ENCODE results near the gene PLA2G4B. TPM values are rescaled to one million over a fixed set of nuclear protein-coding genes. Genes with fewer than 3 reads are reported as not detected.

PLA2G4B gene
- total and polyA plus RNA-seq, 2 donors (not counting 1 experiment from before 2014, with no cell fraction given), result 22.6 to 33.2 TPM

- H3K4me2 ChIP-seq (replicated peaks; ENCODE audit: low read depth, low read length, poor library complexity, severe bottlenecking), result peak overlapping the region; percentile 57
- no peaks in the 10 kb centered on the region for H3K9me3 Mint-ChIP-seq (ENCODE audit: insufficient read depth)
- H3K79me2 ChIP-seq (ENCODE audit: control insufficient read depth, insufficient read depth, low read length), result no peaks in the 10 kb centered on the region
- no peak overlapping the region for H3K9ac ChIP-seq (ENCODE audit: low read length)
- intact Hi-C loops (cut with micrococcal nuclease), result no loop called here
- TF ChIP-seq CTCF (IDR thresholded peaks at IDR 0.05) (no peak), EZH2 (IDR thresholded peaks at IDR 0.05; ENCODE audit: borderline replicate concordance, insufficient read depth, low read depth, low read length, poor library complexity, severe bottlenecking) (no peak)
- no peak overlapping the region for H3K27ac ChIP-seq (ENCODE audit: low read length in 2 of 2)
- H3K4me1 Mint-ChIP-seq, result peaks cover 24% of the 10 kb centered on the region
- no peaks in the 10 kb centered on the region for H3K36me3 ChIP-seq (replicated peaks in 1 of 2; ENCODE audit: control extremely low read depth in 1 of 2, control insufficient read depth in 1 of 2, extremely low read depth in 1 of 2, insufficient read depth in 2 of 2, low read length in 1 of 2)
- no peak overlapping the region for H3K4me3 ChIP-seq (ENCODE audit: control extremely low read depth in 1 of 5, extremely low read depth in 1 of 5, insufficient read depth in 1 of 5, low read depth in 2 of 5, low read length in 4 of 5)
- no peak overlapping the region for H2AFZ ChIP-seq (ENCODE audit: insufficient read depth, low read depth, low read length, poor library complexity, severe bottlenecking)
- ChIA-PET CTCF (no interaction called here), POLR2A (interaction anchor here (0.7 kb wide), 1 partner anchor 21 kb away, joined by 3 read pairs; no protein-coding TSS in a partner anchor)
- peak overlapping the region; percentile 49 for H3K4me3 Mint-ChIP-seq
- peaks cover 0 to 29% (median 3%) of the 10 kb centered on the region in 4 experiments for H3K27me3 ChIP-seq (replicated peaks in 1 of 4; ENCODE audit: control extremely low read depth in 1 of 4, control insufficient read depth in 3 of 4, insufficient read depth in 4 of 4, low read length in 3 of 4)
- DNase-seq (peak; percentile 36), ATAC-seq (ENCODE audit: low read depth) (peak; percentile 31)
- 73% methylated on average over 10 of the region's 14 CpGs for WGBS (ENCODE audit: insufficient coverage)
- H3K27me3 Mint-ChIP-seq, result peaks cover 20% of the 10 kb centered on the region
- H3K9me3 ChIP-seq (ENCODE audit: control extremely low read depth in 1 of 3, control insufficient read depth in 2 of 3, insufficient read depth in 1 of 3, low read length in 2 of 3), result peaks cover 0 to 4% (median 0%) of the 10 kb centered on the region in 3 donors
- H3K4me1 ChIP-seq (ENCODE audit: control insufficient read depth in 2 of 2, insufficient read depth in 2 of 2, low read length in 2 of 2), result peaks cover 18 to 21% of the 10 kb centered on the region in 2 donors
- H4K20me1 ChIP-seq (ENCODE audit: control insufficient read depth, insufficient read depth, low read length, poor library complexity, severe bottlenecking), result no peaks in the 10 kb centered on the region
- H3K27ac Mint-ChIP-seq, result no peak overlapping the region
These were observed 44.2 kb downstream of the PLA2G4B start for GRCh38 chr15:41882689-41883483.

GRCh38 chr15:41883484-41883825, 44.8 kb downstream of the PLA2G4B start:
- no peaks in the 10 kb centered on the region for H3K79me2 ChIP-seq (ENCODE audit: control insufficient read depth, insufficient read depth, low read length)
- Mint-ChIP-seq H3K27me3 (peaks cover 20% of the 10 kb centered on the region), H3K4me3 (peak overlapping the region; percentile 8), H3K9me3 (ENCODE audit: insufficient read depth) (no peaks in the 10 kb centered on the region), H3K4me1 (peaks cover 27% of the 10 kb centered on the region), H3K27ac (no peak overlapping the region)
- H4K20me1 ChIP-seq (ENCODE audit: control insufficient read depth, insufficient read depth, low read length, poor library complexity, severe bottlenecking), result no peaks in the 10 kb centered on the region
- H3K4me3 ChIP-seq (ENCODE audit: control extremely low read depth in 1 of 5, extremely low read depth in 1 of 5, insufficient read depth in 1 of 5, low read depth in 2 of 5, low read length in 4 of 5), result no peak overlapping the region
- H3K36me3 ChIP-seq (replicated peaks in 1 of 2; ENCODE audit: control extremely low read depth in 1 of 2, control insufficient read depth in 1 of 2, extremely low read depth in 1 of 2, insufficient read depth in 2 of 2, low read length in 1 of 2), result no peaks in the 10 kb centered on the region
- H3K9me3 ChIP-seq (ENCODE audit: control extremely low read depth in 1 of 3, control insufficient read depth in 2 of 3, insufficient read depth in 1 of 3, low read length in 2 of 3), result peaks cover 0 to 10% (median 0%) of the 10 kb centered on the region in 3 donors
- ChIA-PET POLR2A (no interaction called here), CTCF (interaction anchor here (1.7 kb wide), 1 partner anchor 12 kb away, joined by 3 read pairs; no protein-coding TSS in a partner anchor)
- no peak overlapping the region for H3K9ac ChIP-seq (ENCODE audit: low read length)
- no peak for DNase-seq
- intact Hi-C loops (cut with micrococcal nuclease), result no loop called here
- peaks cover 0 to 29% (median 3%) of the 10 kb centered on the region in 4 experiments for H3K27me3 ChIP-seq (replicated peaks in 1 of 4; ENCODE audit: control extremely low read depth in 1 of 4, control insufficient read depth in 3 of 4, insufficient read depth in 4 of 4, low read length in 3 of 4)
- 71% methylated on average over 2 of the region's 2 CpGs for WGBS (ENCODE audit: insufficient coverage)
- H3K4me2 ChIP-seq (replicated peaks; ENCODE audit: low read depth, low read length, poor library complexity, severe bottlenecking), result peak overlapping the region; percentile 57
- no peak for TF ChIP-seq CTCF (IDR thresholded peaks at IDR 0.05)
- TF ChIP-seq EZH2 (IDR thresholded peaks at IDR 0.05; ENCODE audit: borderline replicate concordance, insufficient read depth, low read depth, low read length, poor library complexity, severe bottlenecking), result no peak
- peaks cover 23 to 27% of the 10 kb centered on the region in 2 donors for H3K4me1 ChIP-seq (ENCODE audit: control insufficient read depth in 2 of 2, insufficient read depth in 2 of 2, low read length in 2 of 2)
- ATAC-seq (ENCODE audit: low read depth), result no peak
- no peak overlapping the region for H2AFZ ChIP-seq (ENCODE audit: insufficient read depth, low read depth, low read length, poor library complexity, severe bottlenecking)
- no peak overlapping the region for H3K27ac ChIP-seq (ENCODE audit: low read length in 2 of 2)
